Activated naive CD8-positive, alpha-beta T cell (primary cell): ENCODE measurements around the gene HEATR5A.
"Not testable (repeated sequence)": the region's sequence is repeated elsewhere in the genome, so short reads cannot be mapped to it uniquely, and the experiment has no call there.

Experiments used
- H3K27ac Mint-ChIP-seq: one replicate; pipeline ENCODE4 v1.8.0; 2021; ENCODE audit warnings: mixed read lengths
- H3K27me3 Mint-ChIP-seq: one replicate; pipeline ENCODE4 v1.8.0; 2021; ENCODE audit warnings: mixed read lengths
- H3K36me3 Mint-ChIP-seq: one replicate; pipeline ENCODE4 v1.8.0; 2021; ENCODE audit warnings: mixed read lengths
- H3K4me1 Mint-ChIP-seq: one replicate; pipeline ENCODE4 v1.8.0; 2021; ENCODE audit warnings: low read depth, mixed read lengths
- H3K4me3 Mint-ChIP-seq: one replicate; pipeline ENCODE4 v1.8.0; 2021; ENCODE audit warnings: mild to moderate bottlenecking, mixed read lengths
- H3K9me3 Mint-ChIP-seq: one replicate; pipeline ENCODE4 v1.8.0; 2021; ENCODE audit warnings: low read depth, mixed read lengths

HEATR5A gene

DNA sequence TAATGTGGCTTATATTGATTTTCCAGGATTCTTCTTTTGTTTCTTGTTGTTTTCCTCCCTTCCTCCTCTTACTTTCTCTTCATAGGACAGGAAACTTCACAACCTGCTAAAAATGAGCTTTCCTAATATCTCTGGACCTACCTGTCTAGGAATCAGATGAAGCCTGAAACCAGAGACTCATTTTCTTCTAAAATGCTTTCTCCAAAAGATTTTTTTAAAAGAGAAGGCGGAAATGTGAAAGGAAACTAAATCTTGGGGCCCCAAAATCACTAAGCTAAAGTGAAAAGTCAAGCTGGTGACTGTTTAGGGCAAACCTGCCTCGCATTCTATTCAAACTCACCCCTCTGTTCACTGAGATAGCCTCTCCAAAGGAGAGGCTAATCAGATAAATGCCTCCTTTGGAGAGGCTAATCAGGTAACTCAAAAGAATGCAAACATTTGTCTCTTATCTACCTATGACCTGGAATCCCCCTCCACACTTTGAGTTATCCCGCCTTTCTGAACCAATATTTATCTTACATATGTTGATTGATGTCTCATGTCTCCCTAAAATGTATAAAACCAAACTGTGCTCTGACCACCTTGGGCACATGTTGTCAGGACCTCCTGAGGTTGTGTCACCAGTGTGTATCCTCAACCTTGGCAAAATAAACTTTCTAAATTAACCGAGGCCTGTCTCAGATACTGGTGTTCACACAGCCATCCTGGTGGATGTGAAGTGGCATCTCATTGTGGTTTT, 140.0 kb downstream of the HEATR5A start:
- Mint-ChIP-seq H3K27me3 (no peaks in the 10 kb centered on the region), H3K9me3 (no peaks in the 10 kb centered on the region), H3K4me1 (no peaks in the 10 kb centered on the region), H3K4me3 (no peak overlapping the region), H3K36me3 (peaks cover 2% of the 10 kb centered on the region), H3K27ac (no peak overlapping the region)

DNA sequence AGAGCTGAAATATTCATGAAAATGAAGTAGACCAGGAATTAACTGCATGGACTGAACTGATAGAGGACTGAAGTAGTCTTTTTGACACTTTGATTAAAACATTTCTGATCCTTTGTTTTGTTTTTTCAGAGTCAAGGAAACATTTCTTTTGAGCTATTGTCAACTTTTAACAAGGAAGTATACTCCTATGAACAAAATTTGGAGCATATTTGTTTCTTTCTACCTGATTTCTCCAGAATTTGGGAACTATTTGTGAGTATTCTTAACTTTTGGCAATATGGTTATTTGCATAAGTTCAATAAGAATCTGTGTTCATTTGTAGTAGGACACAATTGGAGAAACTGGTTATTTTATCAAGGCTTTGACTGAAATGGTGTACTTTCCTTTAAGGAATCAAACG, 141.5 kb downstream of the HEATR5A start:
- peaks cover 2% of the 10 kb centered on the region for H3K36me3 Mint-ChIP-seq
- H3K4me1 Mint-ChIP-seq: peaks cover 4% of the 10 kb centered on the region
- H3K9me3 Mint-ChIP-seq: no peaks in the 10 kb centered on the region
- H3K4me3 Mint-ChIP-seq: no peak overlapping the region
- H3K27me3 Mint-ChIP-seq: no peaks in the 10 kb centered on the region
- no peak overlapping the region for H3K27ac Mint-ChIP-seq

DNA sequence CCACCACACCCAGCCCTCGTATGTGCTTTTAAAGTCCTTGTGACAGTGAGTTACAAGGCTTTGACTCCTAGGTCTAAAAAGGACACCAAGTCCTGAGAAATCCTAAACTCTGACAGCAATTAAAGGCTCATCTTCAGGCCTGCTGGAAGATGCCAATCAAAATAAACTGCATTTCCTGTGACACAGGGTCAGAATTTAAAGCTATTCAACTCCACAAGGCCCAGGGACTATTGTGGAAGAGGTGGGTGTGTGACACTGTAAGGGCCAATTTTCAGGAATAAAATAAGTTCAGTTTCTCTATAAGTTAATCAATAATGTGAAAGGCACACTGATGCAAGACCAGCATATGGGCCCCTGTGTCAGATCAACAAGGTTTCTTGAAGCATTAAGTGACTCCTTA, 143.3 kb downstream of the HEATR5A start:
- Mint-ChIP-seq H3K36me3 (peaks cover 2% of the 10 kb centered on the region), H3K27ac (no peak overlapping the region), H3K4me1 (peaks cover 6% of the 10 kb centered on the region), H3K9me3 (no peaks in the 10 kb centered on the region), H3K27me3 (no peaks in the 10 kb centered on the region), H3K4me3 (no peak overlapping the region)

DNA sequence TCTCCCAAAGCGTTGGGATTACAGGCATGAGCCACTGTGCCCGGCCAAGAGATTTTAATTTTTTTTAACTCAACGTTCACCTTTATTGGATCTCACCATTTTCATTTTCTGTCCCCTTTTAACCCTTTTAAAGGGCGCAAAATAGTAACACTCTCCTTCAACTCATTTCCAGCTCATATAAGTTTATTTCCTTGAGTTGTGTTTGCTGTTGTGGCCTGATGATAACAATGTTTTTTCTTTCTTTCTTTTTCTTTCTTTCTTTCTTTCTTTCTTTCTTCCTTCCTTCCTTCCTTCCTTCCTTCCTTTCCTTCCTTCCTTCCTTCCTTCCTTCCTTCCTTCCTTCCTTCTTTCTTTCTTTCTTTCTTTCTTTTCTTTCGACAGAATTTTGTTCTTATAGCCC, 143.9 kb downstream of the HEATR5A start:
- not testable (repeated sequence) for H3K27me3 Mint-ChIP-seq, H3K27ac Mint-ChIP-seq, H3K36me3 Mint-ChIP-seq, H3K9me3 Mint-ChIP-seq, H3K4me3 Mint-ChIP-seq, H3K4me1 Mint-ChIP-seq

DNA sequence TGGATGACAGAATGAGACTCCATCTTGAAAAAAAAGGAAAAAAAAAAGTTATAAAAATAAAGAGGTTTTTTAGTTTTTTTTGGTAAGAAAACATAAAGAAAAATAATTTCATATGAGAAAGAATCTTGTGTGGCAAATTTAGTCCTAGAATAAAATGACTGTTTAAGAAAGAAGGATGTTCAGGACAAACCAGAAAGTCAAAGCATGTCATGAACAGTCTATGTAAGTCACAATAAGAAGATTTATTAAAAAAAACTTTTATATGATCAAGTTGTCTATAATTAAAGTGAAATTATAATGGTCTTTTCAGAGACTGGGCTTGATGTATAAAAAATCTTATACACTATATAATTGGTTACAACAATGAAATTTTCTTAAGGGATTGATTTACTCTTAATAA, 144.6 kb downstream of the HEATR5A start:
- no peak overlapping the region for H3K4me3 Mint-ChIP-seq
- no peaks in the 10 kb centered on the region for H3K27me3 Mint-ChIP-seq
- peaks cover 6% of the 10 kb centered on the region for H3K4me1 Mint-ChIP-seq
- no peak overlapping the region for H3K27ac Mint-ChIP-seq
- H3K36me3 Mint-ChIP-seq: peaks cover 2% of the 10 kb centered on the region
- H3K9me3 Mint-ChIP-seq: no peaks in the 10 kb centered on the region

DNA sequence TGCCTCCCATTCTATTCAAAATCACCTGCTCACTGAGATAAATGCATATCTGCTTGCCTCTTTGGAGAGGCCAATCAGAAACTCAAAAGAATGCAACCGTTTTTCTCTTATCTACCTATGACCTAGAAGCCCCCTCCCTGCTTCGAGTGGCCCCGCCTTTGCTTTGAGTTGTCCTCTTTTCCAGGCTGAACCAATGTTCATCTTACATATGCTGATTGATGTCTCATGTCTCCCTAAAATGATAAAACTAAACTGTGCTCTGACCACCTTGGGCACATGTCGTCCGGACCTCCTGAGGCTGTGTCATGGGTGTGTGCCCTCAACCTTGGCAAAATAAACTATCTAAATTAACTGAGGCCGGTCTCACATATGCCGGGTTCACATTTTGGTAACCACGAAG, 148.7 kb downstream of the HEATR5A start:
- Mint-ChIP-seq H3K27ac (no peak overlapping the region), H3K4me3 (no peak overlapping the region), H3K9me3 (no peaks in the 10 kb centered on the region), H3K4me1 (peaks cover 6% of the 10 kb centered on the region), H3K27me3 (no peaks in the 10 kb centered on the region), H3K36me3 (peaks cover 2% of the 10 kb centered on the region)

DNA sequence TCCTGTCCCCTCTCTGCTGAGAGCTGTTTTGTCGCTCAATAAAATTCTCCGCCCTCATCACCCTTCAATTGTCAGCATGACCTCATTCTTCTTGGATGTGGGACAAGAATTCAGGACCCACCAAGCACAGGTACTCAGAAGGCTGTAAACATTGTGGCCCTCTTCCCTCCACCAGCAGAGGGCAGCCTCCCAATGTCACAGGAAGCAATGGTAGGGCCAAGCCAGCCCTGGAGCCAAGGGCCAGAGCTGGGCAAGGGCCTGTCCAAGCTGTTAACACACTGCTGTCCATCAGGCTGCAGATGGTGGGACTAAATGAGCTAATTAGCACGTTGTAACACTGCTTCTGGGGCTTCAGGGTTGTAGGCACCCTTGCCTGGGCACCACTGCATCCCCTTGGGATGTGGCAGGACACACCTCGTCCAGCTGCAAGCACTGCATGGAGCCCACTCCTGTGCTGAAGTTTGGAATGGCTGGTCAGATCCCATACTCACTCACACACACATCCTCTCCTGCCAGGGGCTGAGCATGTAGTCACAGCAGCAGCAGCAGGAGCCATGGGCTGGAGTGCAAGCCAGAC, 150.1 kb downstream of the HEATR5A start:
- Mint-ChIP-seq H3K9me3 (no peaks in the 10 kb centered on the region), H3K36me3 (no peaks in the 10 kb centered on the region), H3K27me3 (no peaks in the 10 kb centered on the region), H3K4me3 (no peak overlapping the region), H3K4me1 (peaks cover 6% of the 10 kb centered on the region), H3K27ac (no peak overlapping the region)

DNA sequence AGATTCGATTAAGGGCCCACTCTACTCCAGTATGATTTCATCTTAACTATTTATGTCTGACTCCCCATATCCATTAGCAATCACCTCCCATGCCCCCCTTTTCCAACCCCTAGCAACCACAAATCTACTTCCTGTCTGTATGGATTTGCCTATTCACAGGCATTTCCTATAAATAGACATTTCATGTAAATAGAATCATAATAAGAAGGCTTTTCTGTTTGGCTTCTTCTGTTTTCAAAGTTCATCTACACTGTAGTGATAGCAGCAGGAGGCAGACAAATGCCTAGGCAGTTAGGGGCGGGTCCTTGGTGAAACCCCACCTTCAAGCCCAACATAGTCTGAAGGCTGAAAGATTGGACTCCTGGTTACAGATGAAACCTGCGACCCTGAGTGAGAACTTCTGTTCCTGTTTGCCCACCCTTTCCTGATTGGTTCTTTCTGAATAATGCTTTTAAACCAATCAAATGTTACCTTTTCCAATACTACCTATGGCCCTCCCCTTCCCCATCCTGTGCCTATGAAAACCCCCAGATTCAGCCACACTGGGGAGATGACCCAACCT, 150.6 kb downstream of the HEATR5A start:
- Mint-ChIP-seq H3K27ac (no peak overlapping the region), H3K4me3 (no peak overlapping the region), H3K36me3 (no peaks in the 10 kb centered on the region), H3K4me1 (peaks cover 6% of the 10 kb centered on the region), H3K9me3 (no peaks in the 10 kb centered on the region), H3K27me3 (no peaks in the 10 kb centered on the region)

DNA sequence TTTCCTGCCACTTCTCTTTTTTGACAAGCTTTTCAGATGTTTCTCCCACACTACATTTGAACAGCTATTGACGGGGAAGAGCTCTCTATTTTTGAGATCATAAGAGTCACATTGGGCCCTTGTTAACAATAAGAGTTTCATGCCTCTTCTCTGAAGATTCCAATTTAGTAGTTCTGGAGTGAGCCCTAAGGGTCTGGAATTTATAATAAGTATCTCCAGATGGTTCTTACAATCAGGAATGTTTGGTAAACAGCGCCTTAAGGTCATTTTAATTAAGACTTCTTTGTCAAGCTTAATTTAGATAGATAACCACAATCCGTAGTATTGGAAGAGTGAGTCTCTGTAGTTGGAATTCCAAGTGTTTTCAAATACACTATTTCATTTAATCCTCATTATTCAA, 152.1 kb downstream of the HEATR5A start:
- Mint-ChIP-seq H3K9me3 (no peaks in the 10 kb centered on the region), H3K4me1 (peaks cover 3% of the 10 kb centered on the region), H3K4me3 (no peak overlapping the region), H3K27ac (no peak overlapping the region), H3K36me3 (no peaks in the 10 kb centered on the region), H3K27me3 (no peaks in the 10 kb centered on the region)

DNA sequence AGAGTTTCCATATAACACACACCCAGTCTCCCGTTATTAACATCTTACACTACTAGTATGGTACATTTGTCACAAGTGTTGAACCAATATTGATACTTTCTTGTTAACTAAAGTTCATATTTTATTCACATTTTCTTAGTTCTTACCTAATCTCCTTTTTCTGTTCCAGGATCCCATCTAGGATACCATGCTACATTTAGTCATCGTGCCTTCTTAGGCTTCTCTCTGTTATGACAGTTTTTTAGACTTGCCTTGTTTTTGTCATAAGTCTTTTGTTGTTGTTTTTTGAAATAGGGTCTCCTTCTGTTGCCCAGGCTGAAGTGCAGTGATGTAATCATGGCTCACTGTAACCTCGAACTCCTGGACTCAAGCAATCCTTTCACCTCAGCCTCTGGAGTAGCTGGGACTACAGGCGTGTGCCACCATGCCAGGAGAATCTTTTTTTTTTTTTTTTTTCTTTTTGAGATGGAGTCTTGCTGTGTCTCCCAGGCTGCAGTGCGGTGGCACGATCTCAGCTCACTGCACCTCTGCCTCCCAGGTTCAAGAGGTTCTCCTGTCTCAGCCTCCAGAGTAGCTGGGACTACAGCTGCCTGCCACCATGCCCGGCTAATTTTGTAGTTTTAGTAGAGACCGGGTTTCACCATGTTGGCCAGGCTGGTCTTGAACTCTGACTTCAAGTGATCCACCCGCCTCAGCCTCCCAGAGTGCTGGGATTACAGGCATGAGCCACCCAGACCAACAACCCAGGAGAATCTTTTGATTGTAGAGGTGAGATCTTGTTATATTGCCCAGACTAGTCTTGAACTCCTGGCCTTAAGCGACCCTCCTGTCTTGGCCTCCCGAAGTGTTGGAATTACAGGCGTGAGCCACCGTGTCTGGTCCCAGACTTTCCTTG, 153.7 kb downstream of the HEATR5A start:
- Mint-ChIP-seq H3K9me3 (no peaks in the 10 kb centered on the region), H3K27me3 (no peaks in the 10 kb centered on the region), H3K36me3 (no peaks in the 10 kb centered on the region), H3K27ac (no peak overlapping the region), H3K4me3 (no peak overlapping the region), H3K4me1 (peaks cover 3% of the 10 kb centered on the region)

DNA sequence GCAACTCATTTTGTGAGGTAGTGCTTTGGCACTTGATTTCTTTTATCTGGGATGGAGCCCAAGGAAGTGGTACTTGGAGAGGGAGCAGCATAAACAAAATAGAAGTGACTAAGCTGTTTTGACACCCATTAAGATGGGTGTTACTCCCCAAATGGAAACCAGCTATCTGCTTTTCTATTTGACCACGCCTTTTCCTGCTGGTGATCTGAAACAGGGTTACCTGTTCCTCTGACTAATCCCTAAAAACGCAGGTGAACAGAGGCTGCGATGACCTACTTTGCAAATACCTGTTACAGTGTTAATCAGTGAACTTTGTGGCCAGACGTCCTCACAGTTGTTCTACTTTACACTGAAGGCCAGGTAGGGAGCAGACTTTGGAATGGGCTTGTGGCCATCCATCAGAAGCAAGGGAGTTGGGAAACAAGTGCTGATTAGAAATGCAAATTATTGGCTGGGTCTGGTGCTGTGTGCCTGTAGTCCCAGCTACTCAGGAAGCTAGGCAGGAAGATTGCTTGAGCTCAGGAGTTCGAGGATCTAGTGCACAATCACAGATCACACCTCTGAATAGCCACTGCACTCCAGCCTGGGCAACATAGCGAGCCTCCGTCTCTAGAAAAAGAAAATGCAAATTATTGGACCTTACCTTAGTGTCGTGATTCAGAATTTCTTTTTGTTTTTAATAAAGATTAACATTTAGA, 154.5 kb downstream of the HEATR5A start:
- Mint-ChIP-seq H3K9me3 (no peaks in the 10 kb centered on the region), H3K4me3 (no peak overlapping the region), H3K36me3 (no peaks in the 10 kb centered on the region), H3K27me3 (no peaks in the 10 kb centered on the region), H3K4me1 (peaks cover 3% of the 10 kb centered on the region), H3K27ac (no peak overlapping the region)

DNA sequence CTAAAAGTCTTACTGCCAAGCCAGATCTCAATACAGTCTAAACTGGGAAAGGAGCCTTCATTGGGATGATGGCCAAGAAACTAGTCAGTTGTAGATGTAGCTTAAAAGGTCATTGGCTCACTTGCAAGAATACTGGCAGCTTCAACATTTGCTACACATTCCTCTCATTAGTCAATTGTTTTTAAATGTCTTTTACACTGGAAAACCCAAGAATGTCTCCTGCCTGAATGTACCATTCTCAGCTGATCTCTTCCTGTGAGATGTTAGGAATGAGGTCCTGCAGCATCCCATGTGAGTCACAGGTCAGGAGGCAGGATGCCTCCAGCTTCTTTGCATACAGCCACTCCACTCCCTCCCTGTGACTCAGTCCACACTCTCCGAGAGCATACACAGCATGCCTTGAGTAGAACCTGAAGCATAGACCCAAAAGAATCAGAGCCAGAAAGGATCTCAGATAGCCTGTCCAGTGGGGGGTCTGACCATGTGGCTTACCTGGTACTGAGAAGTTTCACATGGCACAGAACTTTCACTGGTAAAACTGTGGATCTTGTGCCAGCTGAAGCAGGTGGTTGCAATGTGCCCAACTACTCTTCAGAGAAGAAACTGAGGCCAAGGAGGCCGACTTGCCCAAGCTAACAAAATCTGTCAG, 156.7 kb downstream of the HEATR5A start:
- Mint-ChIP-seq H3K36me3 (no peaks in the 10 kb centered on the region), H3K4me1 (peaks cover 3% of the 10 kb centered on the region), H3K27ac (no peak overlapping the region), H3K4me3 (no peak overlapping the region), H3K9me3 (no peaks in the 10 kb centered on the region), H3K27me3 (no peaks in the 10 kb centered on the region)

DNA sequence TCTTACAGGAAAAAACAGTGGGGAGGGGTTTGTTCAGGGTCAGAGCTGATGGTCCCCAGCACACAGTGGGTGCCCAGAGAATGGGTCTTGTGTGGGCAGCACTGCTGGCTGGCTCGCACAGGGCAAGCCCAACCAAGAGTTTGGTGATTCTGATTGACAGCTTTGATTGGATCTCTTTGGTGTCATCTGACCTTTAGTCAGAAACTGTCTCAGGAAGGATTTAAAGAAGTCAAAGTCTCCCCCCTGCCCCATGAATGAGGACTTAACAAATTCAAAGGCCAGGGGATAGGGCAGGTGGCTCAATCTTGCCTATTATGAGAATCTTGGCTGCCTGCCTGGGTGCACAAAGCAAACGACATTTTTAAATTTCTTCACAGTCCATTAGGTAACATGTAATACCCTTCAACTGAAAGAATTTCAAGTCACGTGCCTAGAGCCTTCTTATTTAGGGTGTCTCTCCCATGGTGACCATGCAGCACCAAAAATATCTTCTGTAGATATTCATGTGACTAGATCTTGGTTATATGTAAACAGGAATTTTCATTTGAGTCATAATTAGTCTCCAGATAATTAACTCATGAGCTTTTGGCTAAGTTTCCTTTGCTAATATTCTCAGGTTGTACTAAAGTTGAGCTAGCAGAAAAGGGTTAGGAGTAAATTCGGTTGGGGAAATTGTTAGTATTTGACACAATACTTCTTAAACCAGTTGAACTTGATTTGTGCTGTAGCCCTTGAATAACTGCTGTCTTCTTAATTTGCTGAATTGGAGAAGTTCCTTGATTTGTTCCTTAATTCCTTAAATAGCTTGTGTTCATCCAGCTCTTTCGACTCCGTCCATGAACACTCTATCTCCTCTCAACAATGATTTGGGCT, 158.3 kb downstream of the HEATR5A start:
- peaks cover 3% of the 10 kb centered on the region for H3K4me1 Mint-ChIP-seq
- H3K27ac Mint-ChIP-seq: no peak overlapping the region
- no peaks in the 10 kb centered on the region for H3K36me3 Mint-ChIP-seq
- H3K27me3 Mint-ChIP-seq: no peaks in the 10 kb centered on the region
- no peak overlapping the region for H3K4me3 Mint-ChIP-seq
- no peaks in the 10 kb centered on the region for H3K9me3 Mint-ChIP-seq

DNA sequence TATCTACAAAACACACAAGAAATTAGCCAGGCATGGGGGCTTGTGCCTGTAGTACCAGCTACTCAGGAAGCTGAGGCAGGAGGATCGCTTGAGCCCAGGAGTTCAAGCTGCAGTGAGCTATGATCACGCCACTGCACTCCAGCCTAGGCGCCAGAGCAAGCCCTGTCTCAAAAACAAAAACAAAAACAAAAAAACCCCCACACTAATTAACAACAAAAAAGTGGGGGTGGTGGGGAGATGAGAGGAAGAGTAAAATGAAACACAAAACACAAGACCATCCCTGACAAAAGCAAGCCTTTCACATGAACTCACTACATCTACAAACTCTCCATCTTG, 158.9 kb downstream of the HEATR5A start:
- H3K27ac Mint-ChIP-seq: no peak overlapping the region
- no peaks in the 10 kb centered on the region for H3K9me3 Mint-ChIP-seq
- peaks cover 3% of the 10 kb centered on the region for H3K4me1 Mint-ChIP-seq
- no peak overlapping the region for H3K4me3 Mint-ChIP-seq
- no peaks in the 10 kb centered on the region for H3K36me3 Mint-ChIP-seq
- H3K27me3 Mint-ChIP-seq: no peaks in the 10 kb centered on the region
